B cell (primary cell): ENCODE data around the gene RNF2. TPM values are rescaled to one million over a fixed set of nuclear protein-coding genes. Genes with fewer than 3 reads are reported as not detected.

Experiments used
- ATAC-seq: fragments of 200-7000 bp; cut with Tn5 transposase; one replicate; pipeline ENCODE4 v1.10.0; 2021; ENCODE audit warnings: low read depth, mild to moderate bottlenecking, moderate number of reproducible peaks, moderate library complexity
- CTCF ChIA-PET: fragments of 350-600 bp; sonication (Branson Sonifier 250); formaldehyde crosslinking; loops from one replicate; lab custom pipeline; 2021; ENCODE audit warnings: antibody characterized with exemption, inconsistent platforms; lab: Charles Lee
- POLR2A ChIA-PET: fragments of 350-600 bp; sonication (Branson Sonifier 250); formaldehyde crosslinking; loops from one replicate; lab custom pipeline; 2021; ENCODE audit warnings: antibody characterized with exemption; lab: Charles Lee
- DNase-seq: peaks from one replicate; pipeline ENCODE4 v3.0.0; 2013
- H2AFZ ChIP-seq: 2 replicates; pipeline ENCODE4 v1.6.1; 2012; ENCODE audit warnings: mild to moderate bottlenecking, low read depth, low read length; ENCODE audit not compliant: insufficient read depth, poor library complexity, severe bottlenecking
- H3K27ac ChIP-seq, 2 donors: 1 replicate in 1 of 2; 2 replicates in 1 of 2; pipeline ENCODE4 v1.5.1; 2012 to 2013; ENCODE audit warnings: low read length in 2 of 2, mild to moderate bottlenecking in 2 of 2, moderate library complexity in 1 of 2
- H3K27me3 ChIP-seq, 4 experiments: fragments of 200-600 bp in 1 of 4; sonication (generic) in 1 of 4; replicated peaks in 1 of 4; 1 replicate in 2 of 4; 2 replicates in 2 of 4; pipeline versions ENCODE4 v1.6.1 to v1.7.0; 2013 to 2016; ENCODE audit warnings: low read length in 3 of 4, mild to moderate bottlenecking in 2 of 4, mixed read lengths in 1 of 4, moderate library complexity in 1 of 4; ENCODE audit not compliant: insufficient read depth in 4 of 4, control insufficient read depth in 3 of 4; ENCODE audit errors: control extremely low read depth in 1 of 4
- H3K36me3 ChIP-seq, 2 experiments: replicated peaks in 1 of 2; 1 replicate in 1 of 2; 2 replicates in 1 of 2; pipeline versions ENCODE4 v1.6.1 to v1.7.1; 2013; ENCODE audit warnings: low read length in 1 of 2; ENCODE audit not compliant: insufficient read depth in 2 of 2, control insufficient read depth in 1 of 2; ENCODE audit errors: control extremely low read depth in 1 of 2, extremely low read depth in 1 of 2
- H3K4me1 ChIP-seq, 2 donors: fragments of 200-600 bp in 1 of 2; sonication (generic) in 1 of 2; 1 replicate in 1 of 2; 2 replicates in 1 of 2; pipeline versions ENCODE4 v1.5.1 to v1.6.1; 2013 to 2017; ENCODE audit warnings: low read length in 2 of 2; ENCODE audit not compliant: control insufficient read depth in 2 of 2, insufficient read depth in 2 of 2
- H3K4me2 ChIP-seq: replicated peaks from 2 replicates; pipeline ENCODE3; 2012; ENCODE audit warnings: mild to moderate bottlenecking, low read depth, low read length; ENCODE audit not compliant: poor library complexity, severe bottlenecking
- H3K4me3 ChIP-seq, 5 experiments: fragments of 200-600 bp in 1 of 5; sonication (generic) in 1 of 5; 1 replicate in 3 of 5; 2 replicates in 2 of 5; pipeline versions ENCODE4 v1.5.1 to v1.7.0; 2011 to 2016; ENCODE audit warnings: low read length in 4 of 5, mild to moderate bottlenecking in 4 of 5, low read depth in 2 of 5, control low read depth in 1 of 5, moderate library complexity in 1 of 5; ENCODE audit not compliant: insufficient read depth in 1 of 5; ENCODE audit errors: control extremely low read depth in 1 of 5, extremely low read depth in 1 of 5
- H3K79me2 ChIP-seq: fragments of 200-600 bp; sonication (generic); one replicate; pipeline ENCODE4 v1.6.0; 2016; ENCODE audit warnings: low read length; ENCODE audit not compliant: control insufficient read depth, insufficient read depth
- H3K9ac ChIP-seq: fragments of 200-600 bp; sonication (generic); 2 replicates; pipeline ENCODE4 v1.6.1; 2017; ENCODE audit warnings: mild to moderate bottlenecking, low read length, moderate library complexity
- H3K9me3 ChIP-seq, 3 donors: one replicate each; pipeline versions ENCODE4 v1.6.1 to v1.7.1; 2013; ENCODE audit warnings: low read length in 2 of 3; ENCODE audit not compliant: control insufficient read depth in 2 of 3, insufficient read depth in 1 of 3; ENCODE audit errors: control extremely low read depth in 1 of 3
- H4K20me1 ChIP-seq: 2 replicates; pipeline ENCODE4 v1.6.0; 2012; ENCODE audit warnings: mild to moderate bottlenecking, low read length; ENCODE audit not compliant: insufficient read depth, control insufficient read depth, poor library complexity, severe bottlenecking
- H3K27ac Mint-ChIP-seq: one replicate; pipeline ENCODE4 v1.8.0; 2021; ENCODE audit warnings: mixed read lengths
- H3K27me3 Mint-ChIP-seq: one replicate; pipeline ENCODE4 v1.8.0; 2021; ENCODE audit warnings: mixed read lengths
- H3K4me1 Mint-ChIP-seq: one replicate; pipeline ENCODE4 v1.8.0; 2021; ENCODE audit warnings: mixed read lengths
- H3K4me3 Mint-ChIP-seq: one replicate; pipeline ENCODE4 v1.8.0; 2021; ENCODE audit warnings: mixed read lengths
- H3K9me3 Mint-ChIP-seq: one replicate; pipeline ENCODE4 v1.8.0; 2022; ENCODE audit warnings: mixed read lengths; ENCODE audit not compliant: insufficient read depth
- CTCF ChIP-seq: fragments of 200-600 bp; IDR thresholded peaks from one replicate; pipeline ENCODE4 v1.8.0; 2022; ENCODE audit warnings: antibody characterized with exemption, mild to moderate bottlenecking
- EZH2 ChIP-seq: IDR thresholded peaks from 2 replicates; pipeline ENCODE4 v1.6.1; 2012; ENCODE audit warnings: borderline replicate concordance, low read depth, mild to moderate bottlenecking, moderate library complexity, low read length; ENCODE audit not compliant: insufficient read depth, poor library complexity, severe bottlenecking
- WGBS: methylation state at CpG from one replicate; pipeline ENCODE4 v1.1.5; 2013; ENCODE audit warnings: missing lambda C conversion rate; ENCODE audit not compliant: insufficient coverage; 5-methylcytosine and 5-hydroxymethylcytosine counted together
- intact Hi-C: fragments of 100-400 bp; cut with micrococcal nuclease; formaldehyde crosslinking; loops from one replicate; pipeline ENCODE4 v1.10.0; 2022
- polyA plus RNA-seq: library from polyadenylated mRNA; depleted of rRNA; stranded (reverse); fragments of >200 nt; gene quantifications from 2 replicates; pipeline ENCODE4 v1.2.3, GENCODE V29; 2012
- total RNA-seq, 2 donors: library from RNA; stranded (reverse); fragments of 120-200 nt in 1 of 2; gene quantifications; 1 replicate in 1 of 2; 2 replicates in 1 of 2; pipeline versions ENCODE4 v1.2.3 to v1.2.4, GENCODE V29; 2013 to 2022

The RNF2 gene
- total and polyA plus RNA-seq, 2 donors (not counting 1 experiment from before 2014, with no cell fraction given) = 13.9 to 29.5 TPM

- Histone ChIP-seq H3K9me3 (peaks cover 3 to 20% (median 19%) of the 10 kb centered on the region in 3 donors), H3K79me2 (no peaks in the 10 kb centered on the region), H3K27me3 (no peaks in the 10 kb centered on the region), H3K4me1 (no peaks in the 10 kb centered on the region), H4K20me1 (no peaks in the 10 kb centered on the region), H3K4me3 (no peak overlapping the region), H3K27ac (no peak overlapping the region), H3K36me3 (peaks cover 5 to 11% of the 10 kb centered on the region in 2 experiments), H3K4me2 (no peak overlapping the region), H3K9ac (no peak overlapping the region), H2AFZ (no peak overlapping the region)
- POLR2A ChIA-PET = no interaction called here
- no CpG with 5 or more reads among the region's 3 CpGs for WGBS
- Mint-ChIP-seq H3K27me3 (no peaks in the 10 kb centered on the region), H3K4me1 (no peaks in the 10 kb centered on the region), H3K4me3 (no peak overlapping the region), H3K9me3 (peaks cover 6% of the 10 kb centered on the region), H3K27ac (no peak overlapping the region)
- intact Hi-C loops = no loop called here
- DNase-seq = no peak
- no peak for ATAC-seq
- CTCF ChIA-PET = no interaction called here
- TF ChIP-seq CTCF (no peak), EZH2 (no peak)
Observed at GRCh38 chr1:185105121-185105520, 59.8 kb downstream of the RNF2 start.

GRCh38 chr1:185108321-185108720 lies 63.0 kb downstream of the RNF2 start:
- Mint-ChIP-seq H3K27me3 (no peaks in the 10 kb centered on the region), H3K9me3 (peaks cover 7% of the 10 kb centered on the region), H3K27ac (no peak overlapping the region), H3K4me3 (no peak overlapping the region), H3K4me1 (no peaks in the 10 kb centered on the region)
- TF ChIP-seq EZH2 = no peak
- DNase-seq (no peak), ATAC-seq (no peak)
- no peaks in the 10 kb centered on the region for H3K4me1 ChIP-seq
- intact Hi-C loops = no loop called here
- H4K20me1 ChIP-seq = no peaks in the 10 kb centered on the region
- H3K9ac ChIP-seq = no peak overlapping the region
- peaks cover 0 to 3% of the 10 kb centered on the region in 2 experiments for H3K36me3 ChIP-seq
- no peak overlapping the region for H3K27ac ChIP-seq
- no peak overlapping the region for H3K4me3 ChIP-seq
- no peaks in the 10 kb centered on the region for H3K27me3 ChIP-seq
- no peaks in the 10 kb centered on the region for H3K79me2 ChIP-seq
- POLR2A ChIA-PET = no interaction called here
- CTCF ChIA-PET = no interaction called here
- H3K4me2 ChIP-seq = no peak overlapping the region
- peaks cover 3 to 20% (median 19%) of the 10 kb centered on the region in 3 donors for H3K9me3 ChIP-seq
- no peak overlapping the region for H2AFZ ChIP-seq
